Heart right ventricle (tissue), 16 donors: ENCODE results near the gene HSPBAP1. TPM values are rescaled to one million over a fixed set of nuclear protein-coding genes. Genes with fewer than 3 reads are reported as not detected.

Source experiments
- ATAC-seq, 8 donors: fragments of 200-7000 bp; cut with Tn5 transposase; one replicate each; pipeline ENCODE4 v1.9.1; 2020; ENCODE audit warnings: mild to moderate bottlenecking in 8 of 8, moderate library complexity in 8 of 8, moderate number of reproducible peaks in 1 of 8
- DNase-seq, 2 donors: peaks; one replicate each; pipeline ENCODE4 v3.0.0-alpha.2; 2020
- H3K27ac ChIP-seq, 10 donors: fragments of 200-600 bp; sonication (generic) in 2 of 10; one replicate each; pipeline versions ENCODE4 v1.5.0 to v1.8.0; 2020 to 2022; ENCODE audit warnings: mild to moderate bottlenecking in 3 of 10
- H3K27me3 ChIP-seq, 7 donors: fragments of 200-600 bp; one replicate each; pipeline ENCODE4 v1.8.0; 2021 to 2022; ENCODE audit warnings: mild to moderate bottlenecking in 2 of 7
- H3K36me3 ChIP-seq, 9 donors: fragments of 200-600 bp; sonication (generic) in 1 of 9; one replicate each; pipeline versions ENCODE4 v1.5.0 to v1.8.0; 2020 to 2022; ENCODE audit warnings: mild to moderate bottlenecking in 2 of 9
- H3K4me1 ChIP-seq, 9 donors: fragments of 200-600 bp; sonication (generic) in 1 of 9; one replicate each; pipeline versions ENCODE4 v1.5.0 to v1.8.0; 2020 to 2022; ENCODE audit warnings: mild to moderate bottlenecking in 4 of 9
- H3K4me3 ChIP-seq, 10 donors: fragments of 200-600 bp; sonication (generic) in 2 of 10; one replicate each; pipeline versions ENCODE4 v1.5.0 to v1.8.0; 2020 to 2022; ENCODE audit warnings: mild to moderate bottlenecking in 7 of 10, moderate library complexity in 2 of 10
- H3K9me3 ChIP-seq, 11 donors: fragments of 200-600 bp in 10 of 11; sonication (generic) in 2 of 11; one replicate each; pipeline versions ENCODE4 v1.5.0 to v1.8.0; 2013 to 2022; ENCODE audit warnings: mild to moderate bottlenecking in 2 of 11, control low read depth in 1 of 11, moderate library complexity in 1 of 11
- WGBS, 2 donors: extraction: QIAGEN DNeasy Blood & Tissue Kit; methylation state at CpG; one replicate each; pipeline ENCODE4 v1.1.7; 2013; ENCODE audit warnings: inconsistent platforms in 1 of 2; 5-methylcytosine and 5-hydroxymethylcytosine counted together
- intact Hi-C, 10 donors: fragments of 100-400 bp; cut with DNase I; formaldehyde crosslinking; loops; one replicate each; pipeline versions ENCODE4 v1.11.1 to v1.14.2; 2022
- polyA plus RNA-seq, 2 donors: library from polyadenylated mRNA; stranded (reverse); fragments of 200-250 nt; gene quantifications; one replicate each; pipeline ENCODE4 v1.2.3, GENCODE V29; 2013
- total RNA-seq, 10 donors: library from RNA; stranded (reverse); fragmentation: NEBNext Ultra II Directional in 3 of 10; extraction: Animal tissue kit (Norgen Biotek cat#: 25700) in 3 of 10; gene quantifications; one replicate each; pipeline versions ENCODE4 v1.2.1 to v1.2.4, GENCODE V29; 2021 to 2023
- TF ChIP-seq, protein P1 (sequence below), 9 donors: fragments of 200-600 bp; sonication (generic) in 2 of 9; IDR thresholded peaks; one replicate each; pipeline versions ENCODE4 v1.5.0 to v1.8.0; 2021 to 2022; ENCODE audit warnings: antibody characterized with exemption in 9 of 9, mild to moderate bottlenecking in 5 of 9, moderate library complexity in 1 of 9
- donor health status: Arrhythmogenic right ventricular cardiomyopathy.
- donor health status: ischemic (EF 13 %, LVEDD 7.1; RV severe dilation, severe dysfunction).
- donor health status: healthy with polysubstance abuse.
- donor health status: DM: no; HTN: yes; CAD: no.
- donor health status: DM: no; HTN: no; CAD: no.
- donor health status: ischemic (EF 25% LVEDD 6.9; RV normal size, moderate dysfunction).
- donor health status: ischemic (EF 25% LVEDD 5.7; RV mildly dilated, moderate dysfunction).
- donor health status: healthy.
- donor health status: DM: yes; HTN: yes; CAD: no.
- donor health status: Ischemic cardiomyopathy.
- donor health status: ischemic (EF 35%, LVEDD 5.7; RV mildly dilated, moderate dysfunction).
- donor health status: nonischemic (EF 11% LVEDD 7.7; RV severe dilation, severe dysfunction).
- donor health status: DM: yes; HTN: yes; CAD: no.
- donor health status: PGD.
- donor health status: ischemic (EF 29% LVEDD 5.4; RV normal size, mild dysfunction).
- donor health status: nonischemic (EF 23%, LVEDD 6.1; RV moderate dilation, normal function).

The HSPBAP1 gene
- total and polyA plus RNA-seq, 12 donors = 2.7 to 18.5 (median 4.0) TPM

DNA sequence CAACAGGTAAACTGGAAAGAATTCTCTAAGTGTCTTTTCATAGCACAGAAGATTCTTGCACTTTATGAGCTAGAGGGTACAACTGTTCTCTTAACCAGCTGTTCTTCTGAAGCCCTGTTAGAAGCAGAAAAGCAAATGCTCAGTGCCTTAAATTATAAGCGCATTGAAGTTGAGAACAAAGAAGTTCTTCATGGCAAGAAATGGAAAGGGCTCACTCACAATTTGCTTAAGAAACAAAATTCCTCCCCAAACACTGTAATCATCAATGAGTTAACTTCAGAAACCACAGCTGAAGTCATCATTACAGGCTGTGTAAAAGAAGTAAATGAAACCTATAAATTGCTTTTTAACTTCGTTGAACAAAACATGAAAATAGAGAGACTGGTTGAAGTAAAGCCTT, 93.4 kb downstream of the HSPBAP1 start:
- H3K27ac ChIP-seq = no peak overlapping the region
- H3K36me3 ChIP-seq = peaks cover 0 to 95% (median 0%) of the 10 kb centered on the region in 9 donors
- TF ChIP-seq, protein P1, sequence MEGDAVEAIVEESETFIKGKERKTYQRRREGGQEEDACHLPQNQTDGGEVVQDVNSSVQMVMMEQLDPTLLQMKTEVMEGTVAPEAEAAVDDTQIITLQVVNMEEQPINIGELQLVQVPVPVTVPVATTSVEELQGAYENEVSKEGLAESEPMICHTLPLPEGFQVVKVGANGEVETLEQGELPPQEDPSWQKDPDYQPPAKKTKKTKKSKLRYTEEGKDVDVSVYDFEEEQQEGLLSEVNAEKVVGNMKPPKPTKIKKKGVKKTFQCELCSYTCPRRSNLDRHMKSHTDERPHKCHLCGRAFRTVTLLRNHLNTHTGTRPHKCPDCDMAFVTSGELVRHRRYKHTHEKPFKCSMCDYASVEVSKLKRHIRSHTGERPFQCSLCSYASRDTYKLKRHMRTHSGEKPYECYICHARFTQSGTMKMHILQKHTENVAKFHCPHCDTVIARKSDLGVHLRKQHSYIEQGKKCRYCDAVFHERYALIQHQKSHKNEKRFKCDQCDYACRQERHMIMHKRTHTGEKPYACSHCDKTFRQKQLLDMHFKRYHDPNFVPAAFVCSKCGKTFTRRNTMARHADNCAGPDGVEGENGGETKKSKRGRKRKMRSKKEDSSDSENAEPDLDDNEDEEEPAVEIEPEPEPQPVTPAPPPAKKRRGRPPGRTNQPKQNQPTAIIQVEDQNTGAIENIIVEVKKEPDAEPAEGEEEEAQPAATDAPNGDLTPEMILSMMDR (IDR thresholded peaks at IDR 0.05) = no peak
- intact Hi-C loops = no loop called here
- DNase-seq (no peak), ATAC-seq (no peak)
- no peaks in the 10 kb centered on the region for H3K4me1 ChIP-seq
- 93 to 95% methylated on average over 2 of the region's 2 CpGs for WGBS, 2 donors
- H3K4me3 ChIP-seq = no peak overlapping the region
- H3K9me3 ChIP-seq = no peaks in the 10 kb centered on the region
- no peaks in the 10 kb centered on the region for H3K27me3 ChIP-seq

DNA sequence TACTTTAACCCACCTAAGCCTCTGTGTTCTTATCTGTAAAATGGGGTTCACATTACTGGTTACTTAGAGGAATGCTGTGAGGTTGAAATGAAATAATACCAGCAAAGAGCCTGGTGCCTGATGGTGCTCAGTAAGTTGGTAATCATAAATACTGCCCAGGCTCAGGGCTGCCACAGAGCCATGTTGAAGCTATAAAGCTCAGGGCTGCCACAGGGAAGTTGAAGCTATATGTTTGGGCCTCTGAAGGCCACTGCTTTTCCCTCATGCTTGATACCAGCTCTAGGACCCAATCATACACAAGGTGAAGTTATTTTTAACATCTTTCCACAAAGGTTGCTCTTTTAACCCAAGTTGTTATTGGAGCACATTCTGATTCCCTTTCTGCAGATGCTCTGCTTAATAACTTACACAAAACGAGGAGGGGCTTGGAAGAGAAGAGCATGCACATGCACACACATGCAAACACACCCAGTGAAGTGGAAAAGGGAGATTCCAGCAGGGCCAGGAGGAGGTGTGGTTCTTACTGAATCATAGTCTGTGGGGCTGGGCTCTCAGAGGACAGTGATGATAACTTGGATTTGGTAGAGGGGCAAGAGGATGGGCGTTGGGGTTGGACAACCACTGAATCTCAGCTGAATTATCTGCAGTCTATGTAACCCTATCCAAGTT, 95.5 kb downstream of the HSPBAP1 start:
- ATAC-seq (no peak), DNase-seq (no peak)
- Histone ChIP-seq H3K27ac (no peak overlapping the region), H3K27me3 (no peaks in the 10 kb centered on the region), H3K4me3 (no peak overlapping the region), H3K9me3 (no peaks in the 10 kb centered on the region), H3K36me3 (peaks cover 0 to 95% (median 0%) of the 10 kb centered on the region in 9 donors), H3K4me1 (no peaks in the 10 kb centered on the region)
- 68 to 83% methylated on average over 2 of the region's 2 CpGs for WGBS, 2 donors
- intact Hi-C loops = no loop called here
- TF ChIP-seq, protein P1 (IDR thresholded peaks at IDR 0.05) = no peak

DNA sequence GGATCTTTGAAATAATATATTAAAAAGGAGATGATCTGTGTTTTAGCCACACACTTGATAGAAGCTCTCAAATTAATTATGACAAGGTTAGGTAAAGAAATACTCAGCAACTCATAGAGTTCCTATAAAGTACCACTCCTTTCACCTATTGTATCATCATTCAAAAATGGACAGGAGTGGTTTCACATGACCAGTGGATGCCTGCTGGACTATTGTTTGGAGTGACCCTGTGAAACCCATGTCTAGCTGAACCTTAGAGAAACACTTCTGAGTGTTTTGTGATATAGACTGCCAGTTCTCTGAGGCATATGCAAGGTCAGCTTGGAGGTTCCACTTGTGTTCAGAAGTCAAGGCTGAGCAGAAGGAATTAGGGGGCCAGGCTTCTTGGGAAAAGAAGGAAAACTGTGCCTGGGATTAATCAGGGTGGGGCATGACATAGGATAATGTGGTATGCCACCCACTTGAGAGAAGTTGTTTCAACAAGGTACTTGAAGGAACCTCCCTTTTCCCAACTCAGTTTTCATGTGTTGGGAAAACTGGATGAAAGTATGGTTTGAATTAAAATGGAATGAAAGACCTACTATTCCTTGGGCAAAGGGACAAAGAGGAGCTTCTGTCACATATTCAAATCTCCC, 97.6 kb downstream of the HSPBAP1 start:
- Histone ChIP-seq H3K4me3 (no peak overlapping the region), H3K36me3 (peaks cover 0 to 89% (median 4%) of the 10 kb centered on the region in 9 donors), H3K9me3 (no peaks in the 10 kb centered on the region), H3K4me1 (no peaks in the 10 kb centered on the region), H3K27ac (no peak overlapping the region), H3K27me3 (no peaks in the 10 kb centered on the region)
- TF ChIP-seq, protein P1 (IDR thresholded peaks at IDR 0.05) = no peak
- intact Hi-C loops = no loop called here
- ATAC-seq = no peak
- DNase-seq = no peak

DNA sequence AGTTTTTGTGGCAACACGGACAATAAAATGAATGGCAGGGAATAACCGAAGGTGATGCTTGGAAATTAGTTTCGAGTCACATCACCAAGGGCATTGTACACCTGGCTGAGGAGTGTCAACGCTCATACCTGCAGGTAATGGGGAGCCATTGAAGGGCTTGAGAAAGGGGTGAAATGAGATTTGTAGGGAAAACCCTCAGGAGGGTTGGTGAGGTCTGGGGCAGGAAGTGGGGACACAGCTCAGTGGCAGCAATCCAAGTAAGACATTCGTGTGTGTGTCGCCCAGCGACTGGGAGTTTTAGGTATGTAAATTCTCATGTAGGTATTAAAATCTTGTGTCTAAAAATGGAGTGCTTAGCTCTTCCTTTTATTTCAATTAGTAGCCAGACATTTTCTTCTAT, 98.7 kb downstream of the HSPBAP1 start:
- no peaks in the 10 kb centered on the region for H3K4me1 ChIP-seq
- no peaks in the 10 kb centered on the region for H3K27me3 ChIP-seq
- no peak overlapping the region for H3K27ac ChIP-seq
- WGBS, 2 donors = 76 to 83% methylated on average over 7 of the region's 7 CpGs
- ATAC-seq (no peak), DNase-seq (no peak)
- TF ChIP-seq, protein P1 (IDR thresholded peaks at IDR 0.05) = no peak
- peaks cover 0 to 78% (median 0%) of the 10 kb centered on the region in 9 donors for H3K36me3 ChIP-seq
- H3K4me3 ChIP-seq = no peak overlapping the region
- H3K9me3 ChIP-seq = no peaks in the 10 kb centered on the region
- intact Hi-C loops = no loop called here
